SK-N-SH treated with all-trans-retinoic acid at 6 μM for 48 hours (cell line): ENCODE measurements around the gene DGCR6.
A peak's percentile ranks its signal among the peaks of the same experiment; 100 is the strongest.
"Not testable (repeated sequence)": the region's sequence is repeated elsewhere in the genome, so short reads cannot be mapped to it uniquely, and the experiment has no call there.

Experiments used
- ATAC-seq: fragments of 200-7000 bp; cut with Tn5 transposase; 3 replicates; pipeline ENCODE4 v1.9.1; 2020; ENCODE audit warnings: mild to moderate bottlenecking, moderate library complexity
- ARNTL ChIP-seq: fragments of 450-650 bp; formaldehyde crosslinking; IDR thresholded peaks from 2 replicates; pipeline ENCODE4 v1.5.0; 2020; ENCODE audit warnings: low read depth, mild to moderate bottlenecking, moderate library complexity, borderline replicate concordance
- BACH2 ChIP-seq: fragments of 250-450 bp; sonication (Bioruptor Pico); IDR thresholded peaks from 2 replicates; pipeline ENCODE4 v1.9.0; 2021; ENCODE audit warnings: mild to moderate bottlenecking, borderline replicate concordance
- ESRRG ChIP-seq: fragments of 250-450 bp; sonication (Bioruptor Pico); IDR thresholded peaks from 2 replicates; pipeline ENCODE4 v1.6.1; 2021; ENCODE audit warnings: mild to moderate bottlenecking
- GLIS3 ChIP-seq: fragments of 250-450 bp; sonication (Bioruptor Pico); IDR thresholded peaks from 2 replicates; pipeline ENCODE4 v1.5.0; 2020; ENCODE audit warnings: mild to moderate bottlenecking, moderate library complexity
- ISL1 ChIP-seq: fragments of 250-450 bp; sonication (Bioruptor Pico); IDR thresholded peaks from 2 replicates; pipeline ENCODE4 v2.1.2; 2022; ENCODE audit warnings: mild to moderate bottlenecking, moderate library complexity
- OSR1 ChIP-seq: fragments of 250-450 bp; sonication (Bioruptor Pico); IDR thresholded peaks from 2 replicates; pipeline ENCODE4 v1.8.0; 2022; ENCODE audit warnings: moderate library complexity, mild to moderate bottlenecking, inconsistent platforms
- PPARA ChIP-seq: fragments of 250-450 bp; sonication (Bioruptor Pico); IDR thresholded peaks from 2 replicates; pipeline ENCODE4 v1.5.0; 2020; ENCODE audit warnings: mild to moderate bottlenecking, borderline replicate concordance
- RARB ChIP-seq: fragments of 250-450 bp; sonication (Bioruptor Pico); IDR thresholded peaks from 2 replicates; pipeline ENCODE4 v1.8.0; 2021; ENCODE audit warnings: mild to moderate bottlenecking, moderate library complexity
- SNAI2 ChIP-seq: fragments of 250-450 bp; sonication (Bioruptor Pico); IDR thresholded peaks from 2 replicates; pipeline ENCODE4 v1.5.0; 2020; ENCODE audit warnings: mild to moderate bottlenecking, moderate library complexity
- TCF4 ChIP-seq: fragments of 250-450 bp; sonication (Bioruptor Pico); IDR thresholded peaks from 2 replicates; pipeline ENCODE4 v1.8.0; 2021; ENCODE audit warnings: mild to moderate bottlenecking, moderate library complexity, borderline replicate concordance
- TOX ChIP-seq: fragments of 250-450 bp; sonication (Bioruptor Pico); IDR thresholded peaks from 2 replicates; pipeline ENCODE4 v1.8.0; 2021; ENCODE audit warnings: mild to moderate bottlenecking, moderate library complexity, borderline replicate concordance
- ZC3H10 ChIP-seq: fragments of 250-450 bp; sonication (Bioruptor Pico); IDR thresholded peaks from 2 replicates; pipeline ENCODE4 v1.5.1; 2021; ENCODE audit warnings: mild to moderate bottlenecking, moderate library complexity
- ZFP3 ChIP-seq: fragments of 250-450 bp; sonication (Bioruptor Pico); IDR thresholded peaks from 2 replicates; pipeline ENCODE4 v1.5.0; 2020; ENCODE audit warnings: mild to moderate bottlenecking, moderate library complexity
- ZFP30 ChIP-seq: fragments of 450-650 bp; formaldehyde crosslinking; IDR thresholded peaks from 2 replicates; pipeline ENCODE4 v1.5.0; 2022; ENCODE audit warnings: mild to moderate bottlenecking, moderate library complexity
- ZNF565 ChIP-seq: fragments of 450-650 bp; formaldehyde crosslinking; conservative IDR thresholded peaks from 2 replicates; pipeline ENCODE4 v1.5.0; 2020; ENCODE audit warnings: low read depth, mild to moderate bottlenecking, moderate library complexity
- ZNF70 ChIP-seq: fragments of 450-650 bp; formaldehyde crosslinking; IDR thresholded peaks from 2 replicates; pipeline ENCODE4 v1.5.0; 2020; ENCODE audit warnings: mild to moderate bottlenecking, moderate library complexity
- ZNF8 ChIP-seq: fragments of 450-650 bp; formaldehyde crosslinking; IDR thresholded peaks from 2 replicates; pipeline ENCODE4 v1.5.0; 2020; ENCODE audit warnings: mild to moderate bottlenecking, moderate library complexity
- TF ChIP-seq, protein P1 (sequence below): fragments of 250-450 bp; sonication (Bioruptor Pico); IDR thresholded peaks from 2 replicates; pipeline ENCODE4 v1.8.0; 2020; ENCODE audit warnings: mild to moderate bottlenecking, moderate library complexity, borderline replicate concordance
- TF ChIP-seq, protein P2 (sequence below): fragments of 250-450 bp; sonication (Bioruptor Pico); IDR thresholded peaks from 2 replicates; pipeline ENCODE4 v1.8.0; 2021; ENCODE audit warnings: low read depth, mild to moderate bottlenecking, moderate library complexity, borderline replicate concordance
- TF ChIP-seq, protein P3 (sequence below): fragments of 250-450 bp; sonication (Bioruptor Pico); IDR thresholded peaks from 2 replicates; pipeline ENCODE4 v1.5.1; 2021; ENCODE audit warnings: mild to moderate bottlenecking, moderate library complexity
- TF ChIP-seq, protein P4 (sequence below): fragments of 250-450 bp; sonication (Bioruptor Pico); IDR thresholded peaks from 2 replicates; pipeline ENCODE4 v1.5.0; 2020; ENCODE audit warnings: mild to moderate bottlenecking, moderate library complexity
- TF ChIP-seq, protein P5 (sequence below): fragments of 250-450 bp; sonication (Bioruptor Pico); IDR thresholded peaks from 2 replicates; pipeline ENCODE4 v1.5.1; 2020; ENCODE audit warnings: low read depth, mild to moderate bottlenecking, moderate library complexity

Gene DGCR6

DNA sequence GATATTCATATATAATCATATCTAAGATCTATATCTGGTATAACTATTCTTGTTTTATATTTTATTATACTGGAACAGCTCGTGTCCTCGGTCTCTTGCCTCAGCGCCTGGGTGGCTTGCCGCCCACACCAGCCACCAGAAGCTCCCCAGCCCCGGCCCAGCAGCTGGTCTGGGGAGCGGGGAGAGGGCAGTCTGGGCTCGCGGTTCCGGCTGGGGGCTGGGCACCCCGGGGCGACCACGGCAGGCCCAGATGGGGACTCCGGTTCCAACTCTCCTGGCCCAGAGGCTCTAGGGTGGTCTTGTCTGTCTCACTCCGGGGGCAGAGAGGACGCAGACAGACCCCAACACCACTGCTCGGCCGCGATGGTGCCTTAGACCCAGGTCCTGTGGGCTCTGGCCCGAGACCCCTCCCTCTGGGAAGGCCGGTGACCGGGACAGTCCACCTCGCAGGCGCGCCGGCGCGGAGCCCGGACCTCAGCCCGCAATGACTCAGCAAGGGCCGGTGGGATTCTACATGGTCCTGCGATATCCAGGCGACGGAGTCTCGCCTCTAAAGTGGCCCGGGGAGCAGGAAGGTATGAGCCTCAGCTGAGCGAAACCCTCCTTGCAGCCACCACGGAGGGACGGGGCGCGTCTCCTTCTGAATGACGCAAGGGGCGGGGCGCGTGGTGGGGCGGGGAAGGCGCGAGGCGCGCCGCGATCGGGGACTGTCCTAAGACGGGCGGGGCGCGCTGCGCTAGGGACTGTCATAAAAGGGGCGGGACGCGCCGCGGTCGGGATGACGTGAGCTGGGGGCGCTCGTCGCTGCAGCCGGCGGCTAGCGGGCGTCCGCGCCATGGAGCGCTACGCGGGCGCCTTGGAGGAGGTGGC, at the start of gene DGCR6:
Gene DGCR6 (plus strand): TSS at position 781 of the 870 bp plus-strand sequence. CDS start 55 bp downstream, at position 836.
- ATAC-seq: peak; percentile 85

DNA sequence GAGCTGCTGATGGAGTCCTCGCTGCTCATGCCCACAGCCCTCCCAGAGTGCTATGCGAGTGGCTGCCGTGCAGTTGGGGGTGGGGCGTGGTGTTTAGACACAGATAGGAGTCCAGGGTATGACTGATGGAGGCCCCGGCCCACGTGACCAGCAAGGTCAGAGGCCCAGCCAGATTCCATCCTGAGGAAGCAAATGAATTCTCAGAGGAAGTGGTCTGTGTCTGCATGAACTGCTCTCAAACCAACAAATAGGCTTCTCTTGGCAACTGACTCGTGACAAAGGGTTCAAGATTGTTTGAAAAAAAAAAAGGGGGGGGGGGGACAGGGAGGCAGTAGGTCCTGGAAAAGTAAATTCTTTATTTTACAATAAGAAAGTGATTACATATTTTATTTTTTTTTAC, 46.8 kb upstream of the DGCR6 start:
- not testable (repeated sequence) for ATAC-seq

More for the DNA sequence above, at the start of gene DGCR6:
- TF ChIP-seq, protein P1, sequence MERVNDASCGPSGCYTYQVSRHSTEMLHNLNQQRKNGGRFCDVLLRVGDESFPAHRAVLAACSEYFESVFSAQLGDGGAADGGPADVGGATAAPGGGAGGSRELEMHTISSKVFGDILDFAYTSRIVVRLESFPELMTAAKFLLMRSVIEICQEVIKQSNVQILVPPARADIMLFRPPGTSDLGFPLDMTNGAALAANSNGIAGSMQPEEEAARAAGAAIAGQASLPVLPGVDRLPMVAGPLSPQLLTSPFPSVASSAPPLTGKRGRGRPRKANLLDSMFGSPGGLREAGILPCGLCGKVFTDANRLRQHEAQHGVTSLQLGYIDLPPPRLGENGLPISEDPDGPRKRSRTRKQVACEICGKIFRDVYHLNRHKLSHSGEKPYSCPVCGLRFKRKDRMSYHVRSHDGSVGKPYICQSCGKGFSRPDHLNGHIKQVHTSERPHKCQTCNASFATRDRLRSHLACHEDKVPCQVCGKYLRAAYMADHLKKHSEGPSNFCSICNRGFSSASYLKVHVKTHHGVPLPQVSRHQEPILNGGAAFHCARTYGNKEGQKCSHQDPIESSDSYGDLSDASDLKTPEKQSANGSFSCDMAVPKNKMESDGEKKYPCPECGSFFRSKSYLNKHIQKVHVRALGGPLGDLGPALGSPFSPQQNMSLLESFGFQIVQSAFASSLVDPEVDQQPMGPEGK (CRISPR knock-in tag): no peak
- TF ChIP-seq ZFP3 (CRISPR knock-in tag) (no peak), ZC3H10 (CRISPR knock-in tag) (no peak), OSR1 (CRISPR knock-in tag) (no peak), ZNF565 (no peak), TCF4 (no peak), GLIS3 (CRISPR knock-in tag) (no peak), PPARA (CRISPR knock-in tag) (no peak), ESRRG (CRISPR knock-in tag) (no peak), TOX (CRISPR knock-in tag) (no peak), RARB (CRISPR knock-in tag) (no peak), ARNTL (CRISPR knock-in tag) (no peak), ZNF70 (CRISPR knock-in tag) (no peak)
- TF ChIP-seq, protein P2, sequence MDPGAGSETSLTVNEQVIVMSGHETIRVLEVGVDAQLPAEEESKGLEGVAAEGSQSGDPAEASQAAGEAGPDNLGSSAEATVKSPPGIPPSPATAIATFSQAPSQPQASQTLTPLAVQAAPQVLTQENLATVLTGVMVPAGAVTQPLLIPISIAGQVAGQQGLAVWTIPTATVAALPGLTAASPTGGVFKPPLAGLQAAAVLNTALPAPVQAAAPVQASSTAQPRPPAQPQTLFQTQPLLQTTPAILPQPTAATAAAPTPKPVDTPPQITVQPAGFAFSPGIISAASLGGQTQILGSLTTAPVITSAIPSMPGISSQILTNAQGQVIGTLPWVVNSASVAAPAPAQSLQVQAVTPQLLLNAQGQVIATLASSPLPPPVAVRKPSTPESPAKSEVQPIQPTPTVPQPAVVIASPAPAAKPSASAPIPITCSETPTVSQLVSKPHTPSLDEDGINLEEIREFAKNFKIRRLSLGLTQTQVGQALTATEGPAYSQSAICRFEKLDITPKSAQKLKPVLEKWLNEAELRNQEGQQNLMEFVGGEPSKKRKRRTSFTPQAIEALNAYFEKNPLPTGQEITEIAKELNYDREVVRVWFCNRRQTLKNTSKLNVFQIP (CRISPR knock-in tag): no peak
- TF ChIP-seq, protein P3, sequence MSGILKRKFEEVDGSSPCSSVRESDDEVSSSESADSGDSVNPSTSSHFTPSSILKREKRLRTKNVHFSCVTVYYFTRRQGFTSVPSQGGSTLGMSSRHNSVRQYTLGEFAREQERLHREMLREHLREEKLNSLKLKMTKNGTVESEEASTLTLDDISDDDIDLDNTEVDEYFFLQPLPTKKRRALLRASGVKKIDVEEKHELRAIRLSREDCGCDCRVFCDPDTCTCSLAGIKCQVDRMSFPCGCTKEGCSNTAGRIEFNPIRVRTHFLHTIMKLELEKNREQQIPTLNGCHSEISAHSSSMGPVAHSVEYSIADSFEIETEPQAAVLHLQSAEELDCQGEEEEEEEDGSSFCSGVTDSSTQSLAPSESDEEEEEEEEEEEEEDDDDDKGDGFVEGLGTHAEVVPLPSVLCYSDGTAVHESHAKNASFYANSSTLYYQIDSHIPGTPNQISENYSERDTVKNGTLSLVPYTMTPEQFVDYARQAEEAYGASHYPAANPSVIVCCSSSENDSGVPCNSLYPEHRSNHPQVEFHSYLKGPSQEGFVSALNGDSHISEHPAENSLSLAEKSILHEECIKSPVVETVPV: no peak
- TF ChIP-seq, protein P4, sequence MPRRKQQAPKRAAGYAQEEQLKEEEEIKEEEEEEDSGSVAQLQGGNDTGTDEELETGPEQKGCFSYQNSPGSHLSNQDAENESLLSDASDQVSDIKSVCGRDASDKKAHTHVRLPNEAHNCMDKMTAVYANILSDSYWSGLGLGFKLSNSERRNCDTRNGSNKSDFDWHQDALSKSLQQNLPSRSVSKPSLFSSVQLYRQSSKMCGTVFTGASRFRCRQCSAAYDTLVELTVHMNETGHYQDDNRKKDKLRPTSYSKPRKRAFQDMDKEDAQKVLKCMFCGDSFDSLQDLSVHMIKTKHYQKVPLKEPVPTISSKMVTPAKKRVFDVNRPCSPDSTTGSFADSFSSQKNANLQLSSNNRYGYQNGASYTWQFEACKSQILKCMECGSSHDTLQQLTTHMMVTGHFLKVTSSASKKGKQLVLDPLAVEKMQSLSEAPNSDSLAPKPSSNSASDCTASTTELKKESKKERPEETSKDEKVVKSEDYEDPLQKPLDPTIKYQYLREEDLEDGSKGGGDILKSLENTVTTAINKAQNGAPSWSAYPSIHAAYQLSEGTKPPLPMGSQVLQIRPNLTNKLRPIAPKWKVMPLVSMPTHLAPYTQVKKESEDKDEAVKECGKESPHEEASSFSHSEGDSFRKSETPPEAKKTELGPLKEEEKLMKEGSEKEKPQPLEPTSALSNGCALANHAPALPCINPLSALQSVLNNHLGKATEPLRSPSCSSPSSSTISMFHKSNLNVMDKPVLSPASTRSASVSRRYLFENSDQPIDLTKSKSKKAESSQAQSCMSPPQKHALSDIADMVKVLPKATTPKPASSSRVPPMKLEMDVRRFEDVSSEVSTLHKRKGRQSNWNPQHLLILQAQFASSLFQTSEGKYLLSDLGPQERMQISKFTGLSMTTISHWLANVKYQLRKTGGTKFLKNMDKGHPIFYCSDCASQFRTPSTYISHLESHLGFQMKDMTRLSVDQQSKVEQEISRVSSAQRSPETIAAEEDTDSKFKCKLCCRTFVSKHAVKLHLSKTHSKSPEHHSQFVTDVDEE (CRISPR knock-in tag): no peak
- TF ChIP-seq, all 23 proteins: peak for 0

DNA sequence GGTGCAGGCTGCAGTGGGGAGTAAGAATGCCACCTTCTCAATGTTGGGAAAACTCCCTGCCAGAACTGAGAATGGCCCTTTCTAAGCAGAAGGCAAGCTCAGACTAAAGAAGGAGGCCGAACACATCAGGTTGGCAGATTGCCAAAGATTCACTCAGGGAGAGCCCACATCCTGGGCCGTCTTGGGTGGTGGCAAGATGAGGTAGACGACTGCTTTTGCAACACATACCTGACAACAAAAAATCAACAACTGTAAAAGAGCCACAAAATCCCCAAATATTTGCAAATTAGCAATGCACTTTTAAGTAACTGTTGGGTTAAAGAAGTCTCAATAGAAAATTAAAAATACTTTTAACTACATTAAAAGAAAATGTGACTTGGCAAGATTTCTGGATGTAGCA, 24.9 kb upstream of the DGCR6 start:
- ATAC-seq: not testable (repeated sequence)

DNA sequence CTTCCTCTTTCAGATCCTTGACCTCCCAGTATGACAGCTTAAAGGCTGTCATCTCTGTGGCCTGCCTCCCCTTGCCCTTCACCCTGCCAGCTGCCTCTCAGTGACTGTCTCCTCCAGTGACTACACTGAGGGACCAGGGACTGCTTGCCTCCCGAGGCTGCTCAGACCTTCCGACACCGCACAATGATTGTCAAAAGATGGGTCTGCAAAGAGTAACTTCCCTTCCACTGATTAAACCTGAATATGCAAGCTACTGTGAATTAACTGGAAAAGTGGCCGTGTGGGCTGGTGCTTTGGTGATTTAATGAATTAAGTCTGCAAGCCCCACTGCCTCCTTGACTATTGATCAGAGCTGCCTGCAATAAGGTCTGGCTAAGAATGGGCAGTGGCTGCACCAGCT, 21.7 kb upstream of the DGCR6 start:
- ATAC-seq: not testable (repeated sequence)

DNA sequence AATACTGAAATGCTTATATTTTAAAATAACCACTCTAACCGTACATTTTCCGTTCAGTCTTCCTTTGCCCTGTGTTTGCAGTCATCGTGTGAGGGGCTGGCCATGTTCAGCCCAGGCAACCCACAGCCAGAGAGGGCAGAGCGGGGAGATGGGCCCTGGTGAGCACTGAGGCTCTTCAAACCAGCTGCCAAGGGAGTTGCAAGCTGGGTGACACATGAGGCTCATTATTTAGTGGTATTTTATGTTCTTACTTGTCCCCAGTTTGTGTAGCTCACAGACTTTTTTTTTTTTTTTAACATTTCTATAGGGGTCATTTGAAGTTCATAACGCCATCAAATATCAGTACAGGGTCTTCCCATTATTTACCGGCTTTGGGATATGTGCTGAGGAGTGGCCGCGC, 18.0 kb upstream of the DGCR6 start:
- TF ChIP-seq ESRRG (CRISPR knock-in tag) (no peak), ISL1 (CRISPR knock-in tag) (no peak), ZNF565 (no peak), ZNF70 (CRISPR knock-in tag) (no peak), SNAI2 (no peak), BACH2 (CRISPR knock-in tag) (no peak), ZNF8 (no peak), ZFP30 (CRISPR knock-in tag) (no peak), ZFP3 (CRISPR knock-in tag) (no peak)
- TF ChIP-seq, protein P5, sequence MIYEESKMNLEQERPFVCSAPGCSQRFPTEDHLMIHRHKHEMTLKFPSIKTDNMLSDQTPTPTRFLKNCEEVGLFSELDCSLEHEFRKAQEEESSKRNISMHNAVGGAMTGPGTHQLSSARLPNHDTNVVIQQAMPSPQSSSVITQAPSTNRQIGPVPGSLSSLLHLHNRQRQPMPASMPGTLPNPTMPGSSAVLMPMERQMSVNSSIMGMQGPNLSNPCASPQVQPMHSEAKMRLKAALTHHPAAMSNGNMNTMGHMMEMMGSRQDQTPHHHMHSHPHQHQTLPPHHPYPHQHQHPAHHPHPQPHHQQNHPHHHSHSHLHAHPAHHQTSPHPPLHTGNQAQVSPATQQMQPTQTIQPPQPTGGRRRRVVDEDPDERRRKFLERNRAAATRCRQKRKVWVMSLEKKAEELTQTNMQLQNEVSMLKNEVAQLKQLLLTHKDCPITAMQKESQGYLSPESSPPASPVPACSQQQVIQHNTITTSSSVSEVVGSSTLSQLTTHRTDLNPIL (CRISPR knock-in tag): no peak
- TF ChIP-seq, all 23 proteins: peak for 0
- no peak for ATAC-seq

DNA sequence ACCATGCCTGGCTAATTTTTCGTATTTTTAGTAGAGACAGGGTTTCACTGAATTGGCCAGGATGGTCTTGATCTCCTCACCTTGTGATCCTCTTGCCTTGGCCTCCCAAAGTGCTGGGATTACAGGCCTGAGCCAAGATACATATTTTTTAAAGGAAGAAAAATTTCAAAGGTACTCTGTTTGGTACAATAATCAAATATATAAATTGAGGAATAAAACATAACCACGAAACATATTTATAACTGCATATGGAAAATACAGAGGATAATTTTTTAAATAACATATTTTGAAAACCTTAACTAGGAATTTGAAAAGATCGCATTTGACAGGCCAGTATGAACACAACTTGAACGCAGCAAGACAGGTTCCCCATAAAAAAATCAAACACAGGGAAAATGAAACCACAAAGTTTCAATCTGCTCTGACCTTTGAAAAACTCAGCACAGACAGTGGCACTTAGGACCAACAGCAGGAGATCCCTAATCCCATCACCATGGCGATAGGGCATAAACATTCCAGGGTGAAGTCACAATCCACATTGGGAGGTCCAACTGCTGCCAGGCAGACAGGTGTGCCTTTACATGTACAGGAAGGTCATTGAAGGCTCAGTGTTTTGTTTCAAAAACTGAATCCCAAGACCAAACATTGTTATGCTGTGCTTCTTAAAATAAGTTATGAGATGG, 15.5 kb upstream of the DGCR6 start:
- not testable (repeated sequence) for ATAC-seq

DNA sequence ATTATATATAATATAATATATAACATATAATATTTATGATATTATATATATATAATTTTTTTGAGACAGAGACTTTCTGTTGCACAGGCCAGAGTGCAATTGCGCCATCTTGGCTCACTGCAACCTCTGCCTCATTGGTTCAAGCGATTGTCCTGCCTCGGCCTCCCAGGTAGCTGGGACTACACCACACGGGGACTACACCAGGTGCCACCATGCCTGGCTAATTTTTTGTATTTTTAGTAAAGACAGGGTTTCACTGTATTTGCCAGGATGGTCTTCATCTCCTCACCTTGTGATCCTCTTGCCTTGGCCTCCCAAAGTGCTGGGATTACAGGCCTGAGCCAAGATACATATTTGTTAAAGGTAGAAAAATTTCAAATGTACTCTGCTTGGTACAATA, 12.3 kb upstream of the DGCR6 start:
- not testable (repeated sequence) for ATAC-seq
